ENCODE results near the gene LCNL1. TPM values are rescaled to one million over a fixed set of nuclear protein-coding genes. Genes with fewer than 3 reads are reported as not detected.

The LCNL1 gene
- total and polyA plus RNA-seq, 10 of the 15 experiments (the other 5 are each of a cell fraction or from before 2014, with no cell fraction given), result not detected

DNA sequence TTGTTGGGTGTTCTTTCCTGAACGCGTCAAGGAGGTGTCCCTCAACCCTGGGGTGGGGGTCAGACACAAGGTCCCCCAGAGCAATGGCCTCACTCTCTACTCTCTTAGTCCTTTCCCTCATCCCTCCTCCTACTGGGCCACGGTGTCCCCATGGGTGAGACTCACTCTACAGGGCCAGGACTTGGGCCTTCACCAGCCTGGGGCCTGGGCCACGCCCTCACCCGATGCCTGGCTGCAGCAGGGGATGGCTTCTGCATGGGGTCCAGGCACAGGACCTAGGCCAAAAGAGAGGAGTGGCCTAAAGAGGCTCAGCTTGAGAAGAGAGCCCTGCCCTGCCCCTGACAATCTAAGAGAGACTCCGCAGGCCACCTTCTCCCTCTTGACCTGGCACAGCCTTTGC, 24.9 kb upstream of the LCNL1 start (continued):
- TF ChIP-seq, protein P1, sequence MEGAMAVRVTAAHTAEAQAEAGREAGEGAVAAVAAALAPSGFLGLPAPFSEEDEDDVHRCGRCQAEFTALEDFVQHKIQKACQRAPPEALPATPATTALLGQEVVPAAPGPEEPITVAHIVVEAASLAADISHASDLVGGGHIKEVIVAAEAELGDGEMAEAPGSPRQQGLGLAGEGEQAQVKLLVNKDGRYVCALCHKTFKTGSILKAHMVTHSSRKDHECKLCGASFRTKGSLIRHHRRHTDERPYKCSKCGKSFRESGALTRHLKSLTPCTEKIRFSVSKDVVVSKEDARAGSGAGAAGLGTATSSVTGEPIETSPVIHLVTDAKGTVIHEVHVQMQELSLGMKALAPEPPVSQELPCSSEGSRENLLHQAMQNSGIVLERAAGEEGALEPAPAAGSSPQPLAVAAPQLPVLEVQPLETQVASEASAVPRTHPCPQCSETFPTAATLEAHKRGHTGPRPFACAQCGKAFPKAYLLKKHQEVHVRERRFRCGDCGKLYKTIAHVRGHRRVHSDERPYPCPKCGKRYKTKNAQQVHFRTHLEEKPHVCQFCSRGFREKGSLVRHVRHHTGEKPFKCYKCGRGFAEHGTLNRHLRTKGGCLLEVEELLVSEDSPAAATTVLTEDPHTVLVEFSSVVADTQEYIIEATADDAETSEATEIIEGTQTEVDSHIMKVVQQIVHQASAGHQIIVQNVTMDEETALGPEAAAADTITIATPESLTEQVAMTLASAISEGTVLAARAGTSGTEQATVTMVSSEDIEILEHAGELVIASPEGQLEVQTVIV (IDR thresholded peaks at IDR 0.05; ENCODE audit: borderline replicate concordance, partially characterized antibody), result no peak
- TF ChIP-seq IKZF1 (conservative IDR thresholded peaks at IDR 0.05), result no peak
- TF ChIP-seq BMI1 (IDR thresholded peaks at IDR 0.05; ENCODE audit: borderline replicate concordance), result no peak
- TF ChIP-seq, protein P2, sequence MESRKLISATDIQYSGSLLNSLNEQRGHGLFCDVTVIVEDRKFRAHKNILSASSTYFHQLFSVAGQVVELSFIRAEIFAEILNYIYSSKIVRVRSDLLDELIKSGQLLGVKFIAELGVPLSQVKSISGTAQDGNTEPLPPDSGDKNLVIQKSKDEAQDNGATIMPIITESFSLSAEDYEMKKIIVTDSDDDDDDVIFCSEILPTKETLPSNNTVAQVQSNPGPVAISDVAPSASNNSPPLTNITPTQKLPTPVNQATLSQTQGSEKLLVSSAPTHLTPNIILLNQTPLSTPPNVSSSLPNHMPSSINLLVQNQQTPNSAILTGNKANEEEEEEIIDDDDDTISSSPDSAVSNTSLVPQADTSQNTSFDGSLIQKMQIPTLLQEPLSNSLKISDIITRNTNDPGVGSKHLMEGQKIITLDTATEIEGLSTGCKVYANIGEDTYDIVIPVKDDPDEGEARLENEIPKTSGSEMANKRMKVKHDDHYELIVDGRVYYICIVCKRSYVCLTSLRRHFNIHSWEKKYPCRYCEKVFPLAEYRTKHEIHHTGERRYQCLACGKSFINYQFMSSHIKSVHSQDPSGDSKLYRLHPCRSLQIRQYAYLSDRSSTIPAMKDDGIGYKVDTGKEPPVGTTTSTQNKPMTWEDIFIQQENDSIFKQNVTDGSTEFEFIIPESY (IDR thresholded peaks at IDR 0.05), result no peak
- no peak for TF ChIP-seq SP1 (IDR thresholded peaks at IDR 0.05; ENCODE audit: low read depth, low read length)
- no peak for TF ChIP-seq ATF7 (IDR thresholded peaks at IDR 0.05; ENCODE audit: low read depth)
- no peak for TF ChIP-seq HDGF (IDR thresholded peaks at IDR 0.05)
- TF ChIP-seq, protein P3, sequence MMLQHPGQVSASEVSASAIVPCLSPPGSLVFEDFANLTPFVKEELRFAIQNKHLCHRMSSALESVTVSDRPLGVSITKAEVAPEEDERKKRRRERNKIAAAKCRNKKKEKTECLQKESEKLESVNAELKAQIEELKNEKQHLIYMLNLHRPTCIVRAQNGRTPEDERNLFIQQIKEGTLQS (IDR thresholded peaks at IDR 0.05; ENCODE audit: borderline replicate concordance, extremely low read depth, low read depth, low read length), result no peak
- no peak for TF ChIP-seq CBX3 (IDR thresholded peaks at IDR 0.05; ENCODE audit: borderline replicate concordance, low read depth)

DNA sequence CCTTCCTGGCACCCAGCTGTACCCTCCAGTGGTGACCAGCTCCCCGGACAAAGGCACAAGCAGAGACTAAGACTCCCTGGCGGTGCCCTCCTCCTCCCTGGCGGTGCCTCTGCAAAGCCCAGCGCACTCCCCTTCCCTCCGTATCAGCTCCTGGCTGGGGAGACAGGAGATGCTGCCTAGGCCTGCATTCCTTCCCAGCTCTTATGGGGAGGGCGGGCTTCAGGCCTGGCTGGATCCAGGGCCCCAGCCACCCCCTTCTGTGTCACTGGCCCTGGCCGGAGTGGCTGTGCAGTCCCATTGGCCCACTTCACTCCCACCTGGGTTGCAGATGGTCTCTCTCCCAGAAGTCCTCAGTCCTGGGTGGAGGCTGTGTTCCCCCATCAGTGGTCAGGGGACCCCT, 24.3 kb upstream of the LCNL1 start:
- WGBS (ENCODE audit: insufficient coverage, insufficient replicate concordance, low lambda C conversion rate, missing lambda C conversion rate), result 41% methylated on average over 7 of the region's 7 CpGs
- no peak overlapping the region for H2AFZ ChIP-seq (ENCODE audit: control insufficient read depth, low read depth, low read length)
- H3K4me1 ChIP-seq (ENCODE audit: control insufficient read depth, insufficient read depth, low read length), result no peaks in the 10 kb centered on the region
- no peaks in the 10 kb centered on the region for H3K9me3 ChIP-seq (replicated peaks; ENCODE audit: control insufficient read depth, insufficient read depth, low read length)
- FAIRE-seq (no peak), DNase-seq (ENCODE audit: low read depth, low spot score) (no peak), ATAC-seq (no peak)
- H4K20me1 ChIP-seq (ENCODE audit: control insufficient read depth, insufficient read depth), result no peaks in the 10 kb centered on the region
- H3K9ac ChIP-seq (ENCODE audit: control insufficient read depth, insufficient read depth, low read length), result no peak overlapping the region
- no peaks in the 10 kb centered on the region for H3K79me2 ChIP-seq (ENCODE audit: control insufficient read depth, insufficient read depth, low read length)
- H3K36me3 ChIP-seq (ENCODE audit: control insufficient read depth in 2 of 2, insufficient read depth in 2 of 2, low read length in 1 of 2), result no peaks in the 10 kb centered on the region
- intact Hi-C loops (cut with micrococcal nuclease; ENCODE audit: unreplicated experiment), result no loop called here
- no peak overlapping the region for H3K27ac ChIP-seq (ENCODE audit: control insufficient read depth, insufficient read depth)
- ChIA-PET CTCF (no interaction called here), SMC1A (ENCODE audit: uncharacterized antibody, unreplicated experiment) (no interaction called here), POLR2A (no interaction called here), RAD21 (ENCODE audit: unreplicated experiment) (no interaction called here)
- H3K4me3 ChIP-seq, result no peak overlapping the region
- no peak overlapping the region for H3K4me2 ChIP-seq (ENCODE audit: control insufficient read depth, insufficient read depth)
- no peaks in the 10 kb centered on the region for H3K27me3 ChIP-seq (replicated peaks in 1 of 2; ENCODE audit: control insufficient read depth in 2 of 2, insufficient read depth in 2 of 2, low read length in 1 of 2)
- in situ Hi-C loops (cut with MboI), result no loop called here
- no TSS peak for BruUV-seq (replicated peaks)
- TF ChIP-seq, protein P4, sequence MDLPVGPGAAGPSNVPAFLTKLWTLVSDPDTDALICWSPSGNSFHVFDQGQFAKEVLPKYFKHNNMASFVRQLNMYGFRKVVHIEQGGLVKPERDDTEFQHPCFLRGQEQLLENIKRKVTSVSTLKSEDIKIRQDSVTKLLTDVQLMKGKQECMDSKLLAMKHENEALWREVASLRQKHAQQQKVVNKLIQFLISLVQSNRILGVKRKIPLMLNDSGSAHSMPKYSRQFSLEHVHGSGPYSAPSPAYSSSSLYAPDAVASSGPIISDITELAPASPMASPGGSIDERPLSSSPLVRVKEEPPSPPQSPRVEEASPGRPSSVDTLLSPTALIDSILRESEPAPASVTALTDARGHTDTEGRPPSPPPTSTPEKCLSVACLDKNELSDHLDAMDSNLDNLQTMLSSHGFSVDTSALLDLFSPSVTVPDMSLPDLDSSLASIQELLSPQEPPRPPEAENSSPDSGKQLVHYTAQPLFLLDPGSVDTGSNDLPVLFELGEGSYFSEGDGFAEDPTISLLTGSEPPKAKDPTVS (IDR thresholded peaks at IDR 0.05; ENCODE audit: low read depth, low read length), result no peak
- TF ChIP-seq, protein P5, sequence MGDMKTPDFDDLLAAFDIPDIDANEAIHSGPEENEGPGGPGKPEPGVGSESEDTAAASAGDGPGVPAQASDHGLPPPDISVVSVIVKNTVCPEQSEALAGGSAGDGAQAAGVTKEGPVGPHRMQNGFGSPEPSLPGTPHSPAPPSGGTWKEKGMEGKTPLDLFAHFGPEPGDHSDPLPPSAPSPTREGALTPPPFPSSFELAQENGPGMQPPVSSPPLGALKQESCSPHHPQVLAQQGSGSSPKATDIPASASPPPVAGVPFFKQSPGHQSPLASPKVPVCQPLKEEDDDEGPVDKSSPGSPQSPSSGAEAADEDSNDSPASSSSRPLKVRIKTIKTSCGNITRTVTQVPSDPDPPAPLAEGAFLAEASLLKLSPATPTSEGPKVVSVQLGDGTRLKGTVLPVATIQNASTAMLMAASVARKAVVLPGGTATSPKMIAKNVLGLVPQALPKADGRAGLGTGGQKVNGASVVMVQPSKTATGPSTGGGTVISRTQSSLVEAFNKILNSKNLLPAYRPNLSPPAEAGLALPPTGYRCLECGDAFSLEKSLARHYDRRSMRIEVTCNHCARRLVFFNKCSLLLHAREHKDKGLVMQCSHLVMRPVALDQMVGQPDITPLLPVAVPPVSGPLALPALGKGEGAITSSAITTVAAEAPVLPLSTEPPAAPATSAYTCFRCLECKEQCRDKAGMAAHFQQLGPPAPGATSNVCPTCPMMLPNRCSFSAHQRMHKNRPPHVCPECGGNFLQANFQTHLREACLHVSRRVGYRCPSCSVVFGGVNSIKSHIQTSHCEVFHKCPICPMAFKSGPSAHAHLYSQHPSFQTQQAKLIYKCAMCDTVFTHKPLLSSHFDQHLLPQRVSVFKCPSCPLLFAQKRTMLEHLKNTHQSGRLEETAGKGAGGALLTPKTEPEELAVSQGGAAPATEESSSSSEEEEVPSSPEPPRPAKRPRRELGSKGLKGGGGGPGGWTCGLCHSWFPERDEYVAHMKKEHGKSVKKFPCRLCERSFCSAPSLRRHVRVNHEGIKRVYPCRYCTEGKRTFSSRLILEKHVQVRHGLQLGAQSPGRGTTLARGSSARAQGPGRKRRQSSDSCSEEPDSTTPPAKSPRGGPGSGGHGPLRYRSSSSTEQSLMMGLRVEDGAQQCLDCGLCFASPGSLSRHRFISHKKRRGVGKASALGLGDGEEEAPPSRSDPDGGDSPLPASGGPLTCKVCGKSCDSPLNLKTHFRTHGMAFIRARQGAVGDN (IDR thresholded peaks at IDR 0.05), result no peak
- TF ChIP-seq RBBP5 (conservative IDR thresholded peaks at IDR 0.05), result no peak
- TF ChIP-seq SPI1 (IDR thresholded peaks at IDR 0.05; ENCODE audit: borderline replicate concordance, insufficient read depth, low read depth, low read length), result no peak
- no peak for TF ChIP-seq NFIC (IDR thresholded peaks at IDR 0.05; ENCODE audit: low read depth, low read length)
